CD4-positive, alpha-beta T cell treated with Interleukin-15 for 4 hours (primary cell): ENCODE data around the gene BLVRA.
A peak's percentile ranks its signal among the peaks of the same experiment; 100 is the strongest.
"Not testable (repeated sequence)": the region's sequence is repeated elsewhere in the genome, so short reads cannot be mapped to it uniquely, and the experiment has no call there.

Experiments
- DNase-seq: peaks from one replicate; pipeline ENCODE4 v3.0.0-alpha.2; 2020; ENCODE audit warnings: low spot score

Gene BLVRA, protein sequence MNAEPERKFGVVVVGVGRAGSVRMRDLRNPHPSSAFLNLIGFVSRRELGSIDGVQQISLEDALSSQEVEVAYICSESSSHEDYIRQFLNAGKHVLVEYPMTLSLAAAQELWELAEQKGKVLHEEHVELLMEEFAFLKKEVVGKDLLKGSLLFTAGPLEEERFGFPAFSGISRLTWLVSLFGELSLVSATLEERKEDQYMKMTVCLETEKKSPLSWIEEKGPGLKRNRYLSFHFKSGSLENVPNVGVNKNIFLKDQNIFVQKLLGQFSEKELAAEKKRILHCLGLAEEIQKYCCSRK

DNA sequence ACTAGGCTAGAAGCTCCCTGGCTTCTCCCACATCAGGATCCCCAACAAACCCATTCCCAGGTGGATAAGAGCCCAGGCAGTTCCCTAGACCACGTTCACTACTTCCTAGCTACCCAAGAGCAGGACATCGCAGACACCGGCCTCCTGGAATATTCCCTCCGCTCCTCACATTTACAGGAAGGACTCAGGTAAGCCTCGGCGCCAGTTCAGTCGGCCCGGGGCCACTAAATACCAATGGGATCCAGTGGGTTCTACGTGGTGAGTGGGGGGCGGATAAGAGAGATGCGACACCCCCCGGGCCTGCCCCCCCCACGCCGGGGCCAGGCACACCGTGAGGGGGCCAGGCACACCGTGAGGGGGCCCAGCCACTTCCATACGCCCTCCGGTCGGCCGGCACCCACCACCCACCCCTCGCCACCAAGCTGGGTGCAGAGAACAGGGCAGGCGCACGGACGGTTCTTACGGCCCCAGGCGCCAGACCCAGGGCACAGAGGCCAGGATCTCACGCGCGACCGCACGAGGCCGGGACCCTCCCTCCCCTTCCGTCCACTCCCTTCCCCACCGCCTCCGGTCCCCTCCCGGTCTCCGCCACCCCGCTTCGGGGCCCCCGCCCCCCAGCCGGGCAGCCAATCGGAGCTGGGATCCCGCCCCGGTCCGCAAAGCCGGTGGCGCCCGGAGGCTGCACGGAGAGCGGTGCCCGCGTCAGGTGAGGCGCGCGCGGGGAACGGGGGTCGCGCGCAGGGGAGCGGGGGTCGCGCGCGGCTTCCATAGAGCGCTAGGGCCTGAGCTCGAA lies at the start of gene BLVRA:
TSS of gene BLVRA (plus strand) at position 652 of the 793 bp plus-strand sequence. CDS start 12,479 bp downstream, outside the sequence.
- peak; percentile 64 for DNase-seq

GRCh38 chr7:43711503-43711902 lies 47.0 kb upstream of the BLVRA start:
- no peak for DNase-seq

DNA sequence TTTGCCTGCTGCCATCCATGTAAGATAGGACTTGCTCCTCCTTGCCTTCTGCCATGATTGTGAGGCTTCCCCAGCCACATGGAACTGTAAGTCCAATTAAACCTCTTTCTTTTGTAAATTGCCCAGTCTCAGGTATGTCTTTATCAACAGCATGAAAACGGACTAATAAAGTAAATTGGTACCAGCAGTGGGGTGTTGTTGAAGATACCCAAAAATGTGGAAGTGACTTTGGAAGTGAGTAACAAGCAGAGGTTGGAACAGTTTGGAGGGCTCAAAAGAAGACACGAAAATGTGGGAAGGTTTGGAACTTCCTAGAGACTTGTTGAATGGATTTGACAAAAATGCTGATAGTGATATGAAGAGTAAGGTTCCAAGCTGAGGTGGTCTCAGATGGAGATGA lies 42.5 kb upstream of the BLVRA start:
- not testable (repeated sequence) for DNase-seq

- no peak for DNase-seq
Measured at GRCh38 chr7:43716598-43716997, 41.9 kb upstream of the BLVRA start.

- peak; percentile 70 for DNase-seq
Measured at GRCh38 chr7:43721193-43721806, 37.2 kb upstream of the BLVRA start.

DNA sequence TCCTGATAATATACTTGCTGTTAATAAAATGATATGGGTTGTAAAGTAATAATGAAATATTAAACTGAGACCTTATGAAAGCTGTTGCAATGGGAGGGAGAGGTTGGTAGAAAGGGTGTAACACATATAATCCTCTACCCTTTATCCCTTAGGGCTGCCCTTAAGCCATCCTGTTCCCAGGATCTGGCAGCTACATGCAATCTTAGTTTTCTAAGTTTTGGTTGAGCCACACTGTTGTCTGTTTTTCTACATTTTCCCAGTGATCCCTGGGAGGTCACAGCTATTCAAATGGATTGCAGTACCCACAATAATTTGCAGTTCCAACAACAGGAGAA lies 35.5 kb upstream of the BLVRA start:
- no peak for DNase-seq

DNA sequence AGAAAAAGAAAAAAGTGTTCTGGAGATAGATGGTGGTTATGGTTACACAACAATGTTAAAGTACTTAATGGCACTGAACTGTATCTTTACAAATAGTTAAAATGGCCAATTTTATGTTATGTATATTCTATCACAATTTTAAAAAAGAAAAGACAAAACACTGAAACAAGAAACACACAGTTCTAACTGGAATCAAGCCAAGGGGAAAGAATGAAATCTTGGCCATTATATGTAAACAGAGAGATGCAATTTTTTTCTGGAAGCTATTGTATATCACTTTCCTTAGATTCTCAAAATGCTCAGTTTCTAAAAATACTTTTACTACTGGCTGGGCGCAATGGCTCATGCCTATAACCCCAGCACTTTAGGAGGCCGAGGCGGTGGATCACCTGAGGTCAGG lies 33.2 kb upstream of the BLVRA start:
- DNase-seq, result no peak

DNA sequence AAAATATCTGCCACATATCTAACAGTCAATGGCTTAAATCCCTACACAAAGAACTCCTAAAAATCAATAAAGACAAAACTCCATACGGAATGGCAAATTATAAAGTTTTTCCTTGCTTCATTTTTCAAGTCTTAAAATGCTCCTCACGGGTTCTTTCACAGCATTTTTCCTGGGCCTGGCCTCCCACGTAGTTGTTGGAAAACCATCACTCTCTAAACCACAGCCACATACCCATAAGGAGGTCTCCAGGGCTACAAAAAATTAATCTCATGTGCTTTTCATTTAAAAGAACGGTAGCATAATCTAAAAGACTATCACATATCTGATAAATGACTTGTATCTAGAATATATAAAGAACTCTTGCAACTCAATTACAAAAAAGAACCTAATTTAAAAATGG lies 32.0 kb upstream of the BLVRA start:
- no peak for DNase-seq

DNA sequence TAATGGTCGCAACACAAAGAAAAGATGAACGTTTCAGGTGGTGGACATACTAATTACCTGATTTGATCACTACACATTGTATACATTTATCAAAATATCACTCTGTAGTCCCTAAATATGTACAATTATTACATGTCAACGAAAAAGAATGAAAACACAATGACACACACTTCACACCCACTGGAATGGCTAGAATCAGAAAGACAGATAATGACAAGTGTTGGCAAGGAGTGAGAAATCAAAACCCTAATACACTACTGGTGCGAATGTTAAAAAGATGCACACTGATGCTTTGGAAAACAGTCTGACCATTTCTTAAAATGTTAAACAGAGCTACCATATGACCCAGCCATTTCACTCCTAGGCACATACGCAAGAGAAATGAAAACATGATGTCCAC lies 31.5 kb upstream of the BLVRA start:
- DNase-seq, result no peak

DNA sequence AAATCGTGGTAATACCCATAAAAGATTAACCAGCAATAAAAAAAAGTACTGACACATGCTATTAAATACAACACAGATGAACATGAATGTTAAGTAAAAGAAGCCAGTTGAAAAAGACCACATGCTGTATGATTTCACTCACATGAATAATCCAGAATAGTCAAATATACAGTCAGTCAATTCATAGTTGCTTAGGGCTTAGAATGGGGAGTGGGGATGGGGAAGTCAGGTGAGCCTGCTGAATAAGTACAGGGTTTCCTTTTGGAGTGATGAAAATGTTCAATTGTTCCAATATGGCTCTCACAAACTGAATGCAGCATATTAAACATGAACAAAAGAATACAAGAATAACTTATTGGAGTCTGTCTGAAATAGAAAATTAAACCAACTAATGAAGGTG lies 31.0 kb upstream of the BLVRA start:
- DNase-seq, result no peak

DNA sequence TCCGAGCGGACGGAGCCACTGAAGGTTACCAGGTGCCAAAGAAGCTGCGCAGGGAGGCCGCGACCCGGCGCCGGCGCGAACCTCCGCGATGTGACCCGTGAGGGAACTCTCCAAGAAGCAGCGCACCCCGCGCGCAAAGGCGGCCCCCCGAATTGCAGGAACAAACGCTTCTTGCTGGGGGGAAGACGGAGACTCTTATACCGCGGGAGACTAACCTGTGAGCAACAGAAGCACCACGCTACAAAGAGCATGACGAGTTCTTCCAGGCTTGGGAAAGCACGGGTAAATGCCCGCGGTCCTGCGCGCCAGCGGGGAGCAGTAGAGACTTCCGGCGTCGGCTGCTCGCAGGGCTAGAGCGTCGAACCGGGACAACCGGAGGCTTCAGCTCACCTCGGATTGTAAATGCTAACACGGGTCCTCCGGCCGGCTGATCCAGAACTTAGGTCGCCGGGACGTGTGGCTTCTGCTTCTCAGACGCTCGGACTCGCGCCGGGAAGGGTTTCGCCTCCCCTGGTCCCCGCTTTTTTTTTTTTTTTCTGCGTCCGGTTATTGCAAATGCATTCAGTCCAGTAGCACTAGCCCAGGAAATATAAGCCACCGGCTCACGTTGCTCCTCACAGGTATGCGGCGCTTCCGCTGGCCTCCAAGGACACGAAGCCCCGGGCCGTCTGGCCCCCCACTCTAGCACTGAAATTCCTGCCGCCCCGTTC lies 29.1 kb upstream of the BLVRA start, which contains the start of gene COA1:
TSS of gene COA1 (minus strand) at position 310 of the 710 bp plus-strand sequence. CDS start 80,909 bp downstream, outside the sequence.
- DNase-seq, result peak; percentile 84

DNA sequence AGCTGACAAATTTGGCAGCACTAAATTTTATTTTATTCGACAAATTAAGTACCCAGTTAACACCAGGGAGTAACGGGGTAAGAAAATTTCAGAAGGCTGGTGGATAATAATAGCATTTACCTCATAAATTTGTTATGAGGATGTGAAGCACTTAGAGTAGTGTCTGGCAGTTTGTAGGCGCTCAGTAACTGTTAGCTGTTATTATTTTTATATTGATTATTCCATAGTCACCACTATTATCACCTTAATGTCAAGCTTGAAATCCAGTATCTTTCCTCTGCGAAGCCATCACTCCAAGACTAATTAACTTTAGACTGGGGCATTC lies 28.6 kb upstream of the BLVRA start:
- DNase-seq, result no peak

DNA sequence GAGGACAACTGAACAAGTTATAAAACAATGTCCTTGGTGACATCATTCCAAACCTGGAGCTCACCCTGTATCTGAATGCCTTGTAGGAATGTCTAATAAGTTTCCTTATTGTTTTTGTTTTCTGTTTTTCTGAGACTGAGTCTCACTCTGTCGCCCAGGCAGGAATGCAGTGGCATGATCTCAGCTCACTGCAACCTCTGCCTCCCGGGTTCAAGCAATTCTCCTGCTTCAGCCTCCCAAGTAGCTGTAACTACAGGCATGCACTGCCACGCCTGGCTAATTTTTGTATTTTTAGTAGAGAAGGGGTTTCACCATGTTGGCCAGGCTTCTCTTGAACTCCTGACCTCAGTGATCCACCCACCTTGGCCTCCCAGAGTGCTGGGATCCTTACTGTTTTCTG lies 27.0 kb upstream of the BLVRA start:
- DNase-seq, result not testable (repeated sequence)

GRCh38 chr7:43734575-43735332 lies 23.7 kb upstream of the BLVRA start:
- not testable (repeated sequence) for DNase-seq

DNA sequence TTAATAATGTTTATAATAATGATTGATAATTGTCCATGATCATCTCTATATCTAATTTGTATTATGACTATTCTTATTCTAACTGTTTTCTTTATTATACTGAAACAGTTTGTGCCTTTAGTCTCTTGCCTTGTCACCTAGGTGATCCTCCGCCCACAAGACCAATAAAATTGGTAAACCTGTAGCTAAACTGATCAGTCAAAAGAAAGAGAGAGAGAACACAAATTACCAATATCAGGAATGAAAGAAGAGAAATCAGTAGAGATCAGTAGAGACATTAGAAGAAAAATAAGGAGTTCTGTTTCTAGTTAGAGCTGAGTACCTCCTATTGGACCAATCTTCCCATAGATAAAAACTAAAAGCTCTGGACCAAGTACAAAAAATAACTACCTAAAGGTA lies 23.1 kb upstream of the BLVRA start:
- DNase-seq, result no peak

DNA sequence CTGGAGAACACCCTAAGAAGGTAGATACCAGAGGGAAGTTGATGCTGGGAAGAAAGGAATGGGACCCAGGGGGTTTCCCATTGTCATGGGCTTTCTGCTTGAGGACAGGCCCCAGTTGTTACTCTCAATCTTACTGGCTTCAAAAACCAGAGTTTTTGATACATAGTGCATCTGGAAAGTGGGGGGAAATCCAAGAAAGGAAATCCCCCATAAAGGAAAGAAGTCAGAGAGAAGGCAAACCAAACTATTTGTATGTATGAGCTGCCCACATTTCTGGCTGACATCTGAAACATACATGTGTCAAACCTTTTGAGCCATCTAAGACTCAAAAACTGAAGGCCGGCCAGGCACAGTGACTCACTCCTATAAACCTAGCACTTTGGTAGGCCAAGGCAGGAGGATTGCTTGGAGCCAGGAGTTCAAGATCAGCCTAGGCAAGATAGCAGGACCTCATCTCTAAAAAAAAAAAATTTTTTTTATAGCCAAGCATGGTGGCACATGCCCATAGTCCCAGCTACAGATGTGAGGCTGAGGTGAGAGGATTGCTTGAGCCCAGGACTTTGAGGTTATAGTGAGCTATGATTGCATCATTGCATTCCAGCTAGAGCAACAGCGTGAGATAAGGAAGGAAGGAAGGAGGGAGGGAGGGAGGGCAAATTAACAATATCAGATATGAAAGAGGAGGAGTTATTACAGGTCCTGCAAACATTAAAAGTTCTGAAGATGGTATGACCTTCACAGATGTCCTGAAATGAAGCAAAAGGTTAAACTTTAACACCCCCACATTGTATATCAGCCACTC lies 22.5 kb upstream of the BLVRA start:
- DNase-seq, result no peak

- DNase-seq, result no peak
Measured at GRCh38 chr7:43737467-43738127, 20.9 kb upstream of the BLVRA start.

DNA sequence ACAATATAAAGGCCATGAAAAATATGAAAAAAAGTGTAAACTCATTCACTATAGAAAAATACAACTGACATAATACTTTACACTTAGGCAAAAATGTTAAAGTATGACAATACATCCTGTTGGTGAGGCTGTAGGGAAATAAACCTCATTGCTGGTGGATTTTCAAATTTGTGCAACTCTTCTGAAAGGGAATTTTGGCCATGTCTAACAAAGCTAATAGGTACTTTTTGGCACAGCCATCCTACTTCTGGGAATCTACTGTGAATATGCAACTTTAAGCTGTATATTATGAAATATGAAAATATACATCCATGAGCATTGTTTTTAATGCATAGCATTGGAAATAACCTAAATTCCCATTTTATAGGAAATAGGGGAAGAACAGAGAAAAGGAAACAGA lies 15.8 kb upstream of the BLVRA start:
- no peak for DNase-seq

- DNase-seq, result no peak
Measured at GRCh38 chr7:43747328-43748105, 11.0 kb upstream of the BLVRA start.
